Astrocyte (in vitro differentiated cells and primary cell): Measurements from ENCODE around the gene CNOT11. TPM values are rescaled to one million over a fixed set of nuclear protein-coding genes. Genes with fewer than 3 reads are reported as not detected.
A peak's percentile ranks its signal among the peaks of the same experiment; 100 is the strongest.

Source experiments
- DNase-seq: peaks from one replicate; pipeline ENCODE4 v3.0.0-alpha.2; 2010; ENCODE audit warnings: low read depth
- FAIRE-seq: peaks from 2 replicates; lab custom pipeline; 2011; peaks lifted over from hg19 to GRCh38; lab: Jason Lieb, UNC
- H2AFZ ChIP-seq: 2 replicates; pipeline ENCODE4 v1.6.0; 2012; ENCODE audit warnings: low read depth, low read length, inconsistent platforms
- H3K27ac ChIP-seq: 2 replicates; pipeline ENCODE4 v1.5.1; 2011; ENCODE audit warnings: low read depth, low read length, inconsistent platforms
- H3K27me3 ChIP-seq: 2 replicates; pipeline ENCODE4 v1.6.0; 2011; ENCODE audit warnings: low read length, inconsistent platforms; ENCODE audit not compliant: insufficient read depth
- H3K36me3 ChIP-seq: 2 replicates; pipeline ENCODE4 v1.5.1; 2011; ENCODE audit warnings: low read length, inconsistent platforms; ENCODE audit not compliant: insufficient read depth
- H3K4me1 ChIP-seq: 2 replicates; pipeline ENCODE4 v1.5.1; 2011; ENCODE audit warnings: low read length, inconsistent platforms; ENCODE audit not compliant: insufficient read depth
- H3K4me2 ChIP-seq: 2 replicates; pipeline ENCODE4 v1.6.0; 2012; ENCODE audit warnings: low read length, inconsistent platforms
- H3K4me3 ChIP-seq: 2 replicates; pipeline ENCODE4 v1.5.1; 2011; ENCODE audit warnings: low read depth, mild to moderate bottlenecking, low read length, inconsistent platforms; ENCODE audit not compliant: insufficient read depth
- H3K79me2 ChIP-seq: 2 replicates; pipeline ENCODE4 v1.6.0; 2012; ENCODE audit warnings: mild to moderate bottlenecking, low read length, inconsistent platforms; ENCODE audit not compliant: insufficient read depth
- H3K9ac ChIP-seq: 2 replicates; pipeline ENCODE4 v1.6.0; 2012; ENCODE audit warnings: mild to moderate bottlenecking, low read length, inconsistent platforms
- H3K9me3 ChIP-seq: 2 replicates; pipeline ENCODE4 v1.5.1; 2012; ENCODE audit warnings: low read depth, mild to moderate bottlenecking, low read length, inconsistent platforms; ENCODE audit not compliant: insufficient read depth
- H4K20me1 ChIP-seq: 2 replicates; pipeline ENCODE4 v1.6.0; 2012; ENCODE audit warnings: low read length, inconsistent platforms; ENCODE audit not compliant: insufficient read depth
- H3K27ac Mint-ChIP-seq: one replicate; pipeline ENCODE4 v1.8.0; 2021; ENCODE audit warnings: mild to moderate bottlenecking, mixed read lengths; ENCODE audit not compliant: unreplicated experiment
- H3K27me3 Mint-ChIP-seq: one replicate; pipeline ENCODE4 v1.8.0; 2021; ENCODE audit warnings: low read depth, mixed read lengths; ENCODE audit not compliant: unreplicated experiment
- H3K36me3 Mint-ChIP-seq: one replicate; pipeline ENCODE4 v1.8.0; 2021; ENCODE audit warnings: low read depth, mixed read lengths; ENCODE audit not compliant: unreplicated experiment
- H3K4me1 Mint-ChIP-seq: one replicate; pipeline ENCODE4 v1.8.0; 2021; ENCODE audit warnings: low read depth, mixed read lengths; ENCODE audit not compliant: unreplicated experiment
- H3K4me3 Mint-ChIP-seq: one replicate; pipeline ENCODE4 v1.8.0; 2021; ENCODE audit warnings: mild to moderate bottlenecking, moderate library complexity, mixed read lengths; ENCODE audit not compliant: unreplicated experiment
- H3K9me3 Mint-ChIP-seq: one replicate; pipeline ENCODE4 v1.8.0; 2021; ENCODE audit warnings: mild to moderate bottlenecking, mixed read lengths; ENCODE audit not compliant: unreplicated experiment
- EZH2 ChIP-seq: IDR thresholded peaks from 2 replicates; pipeline ENCODE4 v1.6.1; 2012; ENCODE audit warnings: mild to moderate bottlenecking, low read length, inconsistent platforms; ENCODE audit not compliant: insufficient read depth
- total RNA-seq: library from RNA; stranded (reverse); gene quantifications from 2 replicates; pipeline ENCODE4 v1.2.1, GENCODE V29; 2021
- TF ChIP-seq, protein P1 (sequence below): IDR thresholded peaks from 2 replicates; pipeline ENCODE4 v1.5.1; 2011; ENCODE audit warnings: low read depth, mild to moderate bottlenecking, inconsistent platforms, low read length, moderate library complexity; ENCODE audit not compliant: insufficient read depth

The CNOT11 gene
- total RNA-seq, 1 donor from 2014 or later = 37.0 TPM

DNA sequence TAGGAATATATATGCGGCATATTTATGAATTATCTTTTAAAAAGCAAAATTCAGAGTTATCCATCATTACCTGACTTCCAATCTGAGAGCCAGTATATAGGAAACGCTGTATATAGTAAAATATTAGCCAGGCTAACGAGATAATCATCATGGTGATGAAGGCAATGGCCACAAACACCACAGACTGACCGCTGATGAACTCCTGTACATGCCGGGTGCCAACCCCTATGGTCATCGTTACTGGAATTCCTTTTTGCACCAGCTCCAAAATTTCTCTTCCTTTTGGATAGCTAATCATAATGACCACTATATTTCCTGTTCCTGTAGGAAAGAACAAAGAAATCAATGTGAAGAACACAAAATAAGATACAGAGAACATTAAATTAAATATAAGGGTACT lies 42.2 kb downstream of the CNOT11 start:
- Mint-ChIP-seq H3K36me3 (peaks cover 2% of the 10 kb centered on the region), H3K27ac (no peak overlapping the region), H3K4me1 (peaks cover 12% of the 10 kb centered on the region), H3K9me3 (no peaks in the 10 kb centered on the region), H3K4me3 (no peak overlapping the region), H3K27me3 (no peaks in the 10 kb centered on the region)
- Histone ChIP-seq H3K9me3 (no peaks in the 10 kb centered on the region), H3K4me1 (peaks cover 8% of the 10 kb centered on the region), H2AFZ (no peak overlapping the region), H3K27me3 (no peaks in the 10 kb centered on the region), H3K79me2 (peaks cover 69% of the 10 kb centered on the region), H3K4me3 (no peak overlapping the region), H4K20me1 (peaks cover 43% of the 10 kb centered on the region), H3K27ac (no peak overlapping the region), H3K9ac (no peak overlapping the region), H3K36me3 (peaks cover 16% of the 10 kb centered on the region), H3K4me2 (no peak overlapping the region)
- FAIRE-seq (no peak), DNase-seq (no peak)
- TF ChIP-seq, protein P1, sequence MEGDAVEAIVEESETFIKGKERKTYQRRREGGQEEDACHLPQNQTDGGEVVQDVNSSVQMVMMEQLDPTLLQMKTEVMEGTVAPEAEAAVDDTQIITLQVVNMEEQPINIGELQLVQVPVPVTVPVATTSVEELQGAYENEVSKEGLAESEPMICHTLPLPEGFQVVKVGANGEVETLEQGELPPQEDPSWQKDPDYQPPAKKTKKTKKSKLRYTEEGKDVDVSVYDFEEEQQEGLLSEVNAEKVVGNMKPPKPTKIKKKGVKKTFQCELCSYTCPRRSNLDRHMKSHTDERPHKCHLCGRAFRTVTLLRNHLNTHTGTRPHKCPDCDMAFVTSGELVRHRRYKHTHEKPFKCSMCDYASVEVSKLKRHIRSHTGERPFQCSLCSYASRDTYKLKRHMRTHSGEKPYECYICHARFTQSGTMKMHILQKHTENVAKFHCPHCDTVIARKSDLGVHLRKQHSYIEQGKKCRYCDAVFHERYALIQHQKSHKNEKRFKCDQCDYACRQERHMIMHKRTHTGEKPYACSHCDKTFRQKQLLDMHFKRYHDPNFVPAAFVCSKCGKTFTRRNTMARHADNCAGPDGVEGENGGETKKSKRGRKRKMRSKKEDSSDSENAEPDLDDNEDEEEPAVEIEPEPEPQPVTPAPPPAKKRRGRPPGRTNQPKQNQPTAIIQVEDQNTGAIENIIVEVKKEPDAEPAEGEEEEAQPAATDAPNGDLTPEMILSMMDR = no peak
- TF ChIP-seq EZH2 = no peak

DNA sequence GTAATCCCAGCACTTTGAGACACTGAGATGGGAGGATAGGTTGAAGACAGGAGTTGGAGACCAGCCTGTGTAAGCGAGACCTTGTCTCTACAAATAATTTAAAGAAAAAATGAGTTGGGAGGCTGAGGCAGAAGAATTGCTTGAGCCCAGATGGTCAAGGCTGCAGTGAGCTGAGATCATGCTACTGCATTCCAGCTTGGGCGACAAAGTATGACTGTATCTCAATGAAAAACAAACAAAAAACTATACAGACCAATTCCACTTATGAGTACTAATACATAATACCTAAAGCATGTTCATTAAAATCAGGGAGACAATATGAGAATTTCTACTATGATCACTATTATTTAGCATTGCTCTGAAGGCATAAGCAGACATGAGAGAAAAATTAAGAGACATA lies 43.2 kb downstream of the CNOT11 start:
- H3K9ac ChIP-seq = peak overlapping the region; percentile 21
- no peak overlapping the region for H3K27ac Mint-ChIP-seq
- no peaks in the 10 kb centered on the region for H3K27me3 Mint-ChIP-seq
- peaks cover 16% of the 10 kb centered on the region for H3K36me3 ChIP-seq
- DNase-seq (peak; percentile 76), FAIRE-seq (peak; percentile 54)
- no peaks in the 10 kb centered on the region for H3K9me3 ChIP-seq
- H2AFZ ChIP-seq = no peak overlapping the region
- peaks cover 8% of the 10 kb centered on the region for H3K4me1 ChIP-seq
- H3K27ac ChIP-seq = peak overlapping the region; percentile 67
- H3K9me3 Mint-ChIP-seq = no peaks in the 10 kb centered on the region
- no peak for TF ChIP-seq EZH2
- peaks cover 15% of the 10 kb centered on the region for H3K4me1 Mint-ChIP-seq
- peak overlapping the region; percentile 61 for H3K4me2 ChIP-seq
- peaks cover 2% of the 10 kb centered on the region for H3K36me3 Mint-ChIP-seq
- no peak overlapping the region for H3K4me3 Mint-ChIP-seq
- H3K79me2 ChIP-seq = peaks cover 80% of the 10 kb centered on the region
- no peak overlapping the region for H3K4me3 ChIP-seq
- H4K20me1 ChIP-seq = peaks cover 50% of the 10 kb centered on the region
- no peaks in the 10 kb centered on the region for H3K27me3 ChIP-seq

DNA sequence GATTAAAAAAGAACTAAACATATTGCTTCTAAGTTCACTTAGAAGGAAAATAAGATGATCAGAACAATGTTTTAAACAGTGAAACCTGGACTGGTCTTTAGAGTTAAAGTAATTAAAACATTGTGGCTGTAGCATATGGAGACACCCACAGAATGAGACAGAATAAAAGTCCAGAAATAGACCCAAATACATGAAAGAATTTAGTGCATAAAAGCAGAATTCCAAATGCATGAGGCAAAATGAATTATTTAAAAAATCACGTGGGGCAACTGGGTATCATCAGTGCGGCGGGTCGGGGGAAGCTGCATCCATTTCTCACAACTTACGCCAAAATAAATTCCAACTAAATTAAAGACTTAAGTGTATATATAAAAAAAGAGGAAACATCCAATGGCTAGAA lies 43.7 kb downstream of the CNOT11 start:
- Mint-ChIP-seq H3K9me3 (no peaks in the 10 kb centered on the region), H3K27me3 (no peaks in the 10 kb centered on the region), H3K4me1 (peaks cover 15% of the 10 kb centered on the region), H3K4me3 (no peak overlapping the region), H3K27ac (no peak overlapping the region), H3K36me3 (peaks cover 2% of the 10 kb centered on the region)
- peak; percentile 51 for DNase-seq
- H3K27ac ChIP-seq = peak overlapping the region; percentile 67
- no peak for FAIRE-seq
- H3K9ac ChIP-seq = peak overlapping the region; percentile 21
- no peak overlapping the region for H2AFZ ChIP-seq
- no peak for TF ChIP-seq EZH2
- TF ChIP-seq, protein P1 = no peak
- peaks cover 8% of the 10 kb centered on the region for H3K4me1 ChIP-seq
- H3K9me3 ChIP-seq = no peaks in the 10 kb centered on the region
- peaks cover 84% of the 10 kb centered on the region for H3K79me2 ChIP-seq
- H3K4me2 ChIP-seq = peak overlapping the region; percentile 61
- H3K36me3 ChIP-seq = peaks cover 16% of the 10 kb centered on the region
- no peak overlapping the region for H3K4me3 ChIP-seq
- H4K20me1 ChIP-seq = peaks cover 54% of the 10 kb centered on the region
- no peaks in the 10 kb centered on the region for H3K27me3 ChIP-seq
